Stimulated activated CD8-positive, alpha-beta memory T cell treated with anti-CD3 and anti-CD28 coated beads, Interleukin-4, amount 100 ng/mL, for 4 hours (primary cell): ENCODE results near the gene ITIH3.

Experiments
- DNase-seq, 2 donors: peaks; one replicate each; pipeline ENCODE4 v3.0.0-alpha.2; 2020; ENCODE audit warnings: low read depth in 2 of 2, low spot score in 1 of 2

The ITIH3 gene

DNA sequence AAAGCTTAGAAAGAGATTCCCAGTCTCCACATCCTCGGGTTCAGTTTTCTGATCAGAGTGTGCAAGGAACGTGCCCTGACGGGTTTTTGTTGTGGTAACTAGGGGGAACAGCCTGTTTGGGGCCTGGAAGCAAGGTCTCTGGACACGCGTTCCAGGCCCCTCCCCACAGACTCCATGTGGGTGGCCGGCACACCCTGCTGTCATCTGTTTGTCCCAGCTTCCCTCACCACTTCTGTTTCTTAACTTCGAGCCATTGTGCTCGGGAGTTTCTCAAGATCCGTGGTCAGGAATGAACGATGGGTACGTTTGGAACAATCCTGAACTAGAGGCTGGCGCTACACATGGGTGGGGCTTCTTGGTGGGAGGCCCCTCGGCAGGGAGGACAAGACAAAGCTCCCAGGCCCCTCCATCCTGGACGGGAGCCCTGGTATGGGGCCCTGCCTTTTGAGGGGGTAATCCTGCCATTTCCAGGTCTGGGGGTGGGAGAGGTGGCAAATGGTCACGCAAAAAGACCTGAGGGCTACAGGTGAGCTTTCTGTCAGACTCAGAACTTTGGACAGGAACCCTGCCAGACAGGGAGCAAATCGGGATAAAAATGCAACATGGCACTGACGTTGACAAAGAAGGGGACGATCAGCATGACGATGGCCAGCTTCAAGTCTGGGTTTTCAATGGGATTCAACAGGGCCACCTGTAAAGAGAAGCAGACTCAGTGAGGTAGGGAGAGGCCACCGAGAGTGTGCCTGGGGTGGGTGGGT lies 48.7 kb downstream of the ITIH3 start:
- DNase-seq: no peak

DNA sequence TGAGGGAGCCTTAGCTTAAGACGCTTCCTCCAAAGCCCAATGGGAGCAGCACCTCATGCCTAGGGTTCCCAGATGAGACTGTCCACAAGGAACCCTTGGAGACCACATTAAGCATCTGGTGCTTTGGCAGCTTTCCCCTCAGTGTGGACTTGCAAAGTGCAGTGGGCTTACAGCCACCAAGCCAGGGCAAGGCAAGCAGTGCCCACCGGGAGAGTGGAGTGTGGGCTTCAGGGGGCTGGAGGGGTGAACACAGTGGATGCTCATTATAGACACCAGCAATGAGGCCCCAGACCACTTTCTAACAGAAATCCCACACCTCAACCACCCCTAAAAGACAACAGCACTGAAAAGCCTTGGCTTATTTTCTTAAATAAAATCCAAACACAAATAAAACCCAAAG lies 49.3 kb downstream of the ITIH3 start:
- DNase-seq: no peak

DNA sequence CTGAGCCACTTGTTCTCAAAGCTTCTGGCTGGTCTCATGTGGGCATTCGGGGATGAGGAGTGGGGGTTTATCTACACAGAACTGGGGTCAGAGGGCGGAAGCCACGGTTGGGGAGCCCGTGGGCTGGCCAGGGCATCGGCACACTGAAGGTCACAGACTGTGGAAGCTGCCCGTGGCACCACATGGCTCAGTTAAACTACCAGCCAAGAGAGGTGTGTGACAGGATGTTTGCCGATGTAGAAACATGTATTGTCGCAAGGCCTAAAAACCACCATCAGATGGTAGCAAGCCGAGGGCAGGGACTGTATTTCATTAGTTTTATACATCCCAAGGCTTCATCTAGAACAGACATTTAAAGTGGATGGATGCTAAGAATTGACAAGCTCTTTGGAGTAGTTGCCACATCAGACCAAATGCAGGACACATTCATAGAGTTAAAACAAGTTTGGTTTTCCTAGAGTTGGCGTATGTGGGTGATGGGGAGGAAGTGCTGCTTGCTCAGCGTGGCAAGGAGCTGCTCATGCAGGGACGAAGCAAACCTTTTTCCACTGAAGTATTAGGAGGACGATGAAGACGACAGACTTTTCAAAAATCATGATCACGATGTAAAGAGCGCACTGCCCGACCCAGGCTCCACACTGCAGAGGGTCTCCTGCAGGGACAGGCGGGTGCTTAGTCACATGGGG lies 49.8 kb downstream of the ITIH3 start:
- DNase-seq: no peak

DNA sequence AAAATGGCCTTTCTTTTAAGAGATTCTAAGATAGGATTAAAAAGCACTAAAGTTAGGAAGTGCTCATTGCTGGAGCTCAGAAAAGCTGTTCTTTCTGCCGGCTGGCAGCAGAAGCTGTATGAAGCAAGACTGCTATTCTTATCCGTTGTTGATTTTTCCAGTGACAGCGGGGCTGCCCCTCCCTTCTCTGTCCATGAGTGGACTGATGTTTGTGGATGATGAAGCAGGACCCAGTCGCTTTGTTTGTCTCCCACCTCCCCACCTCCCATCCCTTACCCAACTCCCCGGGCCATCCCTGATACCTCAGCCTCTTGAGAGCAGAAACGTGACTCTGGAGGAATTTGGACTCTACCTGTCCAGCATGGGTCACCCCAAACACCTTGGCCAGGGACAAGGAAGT lies 50.6 kb downstream of the ITIH3 start:
- no peak for DNase-seq

DNA sequence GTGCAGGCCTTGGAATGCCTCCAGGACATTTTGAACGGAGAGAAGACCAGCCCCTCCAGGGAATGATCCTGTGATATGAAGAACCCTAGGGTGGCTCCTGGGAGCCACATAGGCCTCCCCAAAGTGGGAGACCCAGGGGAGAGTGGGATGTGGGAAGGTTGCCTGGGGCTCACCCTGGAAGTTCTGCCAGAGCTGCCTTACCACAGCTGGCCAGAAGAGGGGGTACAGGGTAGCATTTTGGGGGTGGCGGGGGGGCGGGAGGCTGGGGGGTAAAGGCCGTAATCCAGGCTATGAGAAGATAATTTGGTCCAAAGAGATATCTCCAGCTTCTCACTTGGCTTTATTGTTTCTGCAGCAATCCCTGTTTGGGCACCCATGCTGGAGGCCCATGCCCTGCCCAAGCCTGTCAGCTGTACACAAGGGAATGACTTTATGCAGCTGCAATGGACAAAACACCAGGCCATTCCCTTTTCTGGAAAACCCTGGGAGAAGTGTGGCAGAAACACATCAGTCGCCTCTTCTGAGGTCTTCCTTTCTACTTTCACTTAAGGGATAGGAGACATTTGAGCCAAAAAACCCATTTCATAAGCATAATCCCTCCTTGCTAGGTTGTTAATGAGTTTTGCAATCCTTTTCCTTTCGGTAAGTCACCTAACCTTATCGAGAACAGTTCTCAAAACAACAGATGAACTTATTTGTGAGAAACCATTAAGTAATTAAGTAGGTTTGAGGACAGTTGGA lies 51.3 kb downstream of the ITIH3 start:
- no peak for DNase-seq

DNA sequence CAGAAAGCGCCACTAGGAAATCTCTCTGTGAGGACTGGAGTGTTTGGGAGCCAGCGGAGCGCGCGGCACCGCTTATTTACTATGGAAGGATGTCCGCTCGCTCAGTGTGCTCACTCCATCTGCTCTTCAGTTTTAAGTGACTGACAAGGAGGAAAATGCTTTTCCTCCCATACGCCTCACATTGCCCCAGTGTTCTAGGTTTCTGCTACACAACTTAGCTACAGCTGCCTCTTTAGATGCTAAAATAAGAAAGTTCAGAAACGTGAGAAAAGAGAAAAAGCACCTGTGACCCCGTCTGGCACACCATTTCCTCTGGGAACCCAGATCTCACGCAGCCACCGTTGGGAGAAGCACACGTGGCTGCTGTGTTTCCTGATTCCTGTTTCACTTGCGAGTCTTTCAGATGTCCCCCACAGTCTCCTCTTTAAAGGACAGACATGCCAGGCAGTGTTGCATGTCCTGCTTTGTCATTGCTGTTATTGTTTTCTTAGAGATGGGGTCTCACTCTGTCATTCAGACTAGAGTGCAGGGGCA lies 51.9 kb downstream of the ITIH3 start:
- DNase-seq: no peak

DNA sequence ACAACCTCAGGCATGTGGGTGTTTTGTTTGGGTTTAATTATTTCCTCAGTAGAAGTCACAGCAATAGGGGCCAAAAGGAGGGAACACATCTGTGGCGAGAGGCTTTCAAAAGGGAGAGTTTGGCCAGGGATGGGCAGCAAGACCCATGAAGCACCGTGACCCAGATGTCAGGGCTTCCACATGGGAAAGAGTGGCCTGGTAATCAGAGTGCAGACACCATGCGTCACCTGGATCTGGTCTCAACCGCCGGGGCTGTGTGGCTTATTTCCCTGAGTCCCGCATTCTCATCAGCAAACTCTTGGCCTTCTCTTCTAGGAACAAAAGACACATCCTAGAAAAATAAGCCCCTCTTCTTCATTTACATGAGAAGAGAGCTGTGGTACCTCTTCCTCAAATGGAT lies 52.6 kb downstream of the ITIH3 start:
- DNase-seq: no peak

DNA sequence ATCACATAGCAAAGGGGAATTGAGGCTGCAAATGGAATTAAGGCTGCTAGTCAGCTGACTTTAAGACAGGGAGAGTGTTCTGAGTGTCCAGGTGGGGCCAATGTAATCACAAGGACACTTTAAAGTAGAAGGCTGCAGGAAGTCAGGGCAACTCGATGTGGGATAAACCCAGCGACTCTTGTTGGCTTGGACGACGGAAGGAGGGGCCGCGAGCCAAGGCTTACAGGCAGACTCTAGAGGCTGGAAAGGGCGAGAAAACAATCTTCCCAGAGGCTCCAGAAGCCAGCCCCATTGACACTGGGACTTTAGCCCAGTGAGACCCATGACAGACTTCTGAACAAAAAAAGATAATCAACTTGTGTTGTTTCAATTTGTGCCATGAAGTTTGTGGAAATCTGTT lies 53.1 kb downstream of the ITIH3 start:
- no peak for DNase-seq

DNA sequence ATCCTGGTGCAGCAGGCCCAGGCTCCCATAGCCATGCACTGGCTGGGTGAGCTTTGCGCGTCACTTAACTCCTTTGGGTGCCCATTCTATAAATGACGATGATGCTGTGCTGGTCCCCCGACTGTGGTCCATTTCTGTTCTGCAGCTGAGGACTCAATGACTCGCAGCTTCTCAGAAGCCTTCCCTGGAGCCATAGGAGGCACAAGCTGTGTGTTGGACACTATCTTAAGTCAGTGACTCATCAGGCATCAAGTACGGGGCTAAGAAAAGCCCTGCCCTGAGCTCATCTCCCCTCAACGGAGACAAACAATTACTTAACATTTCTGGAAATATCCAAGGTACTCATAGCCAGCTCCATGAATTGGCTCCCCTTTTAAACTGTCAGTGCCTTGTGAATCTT lies 54.0 kb downstream of the ITIH3 start:
- DNase-seq: no peak

DNA sequence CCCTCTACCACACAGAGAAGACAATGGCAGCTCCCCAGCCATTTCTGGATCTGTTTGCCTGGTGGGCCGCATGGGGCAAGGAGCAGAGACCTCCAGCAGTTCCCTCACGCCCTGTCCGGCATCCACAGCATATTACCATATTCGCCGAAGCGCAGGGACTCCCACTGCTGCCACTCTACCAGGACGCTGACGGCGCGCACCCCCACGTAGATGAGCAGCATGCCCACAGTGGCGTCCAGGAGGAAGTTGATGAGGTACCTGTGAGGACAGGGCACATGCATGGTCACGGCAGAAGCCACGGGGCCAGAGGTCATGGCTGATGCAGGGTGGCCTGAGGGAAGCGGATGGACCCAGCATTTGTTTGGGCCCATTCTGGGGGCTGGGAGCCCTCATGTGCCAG lies 55.1 kb downstream of the ITIH3 start:
- no peak for DNase-seq

DNA sequence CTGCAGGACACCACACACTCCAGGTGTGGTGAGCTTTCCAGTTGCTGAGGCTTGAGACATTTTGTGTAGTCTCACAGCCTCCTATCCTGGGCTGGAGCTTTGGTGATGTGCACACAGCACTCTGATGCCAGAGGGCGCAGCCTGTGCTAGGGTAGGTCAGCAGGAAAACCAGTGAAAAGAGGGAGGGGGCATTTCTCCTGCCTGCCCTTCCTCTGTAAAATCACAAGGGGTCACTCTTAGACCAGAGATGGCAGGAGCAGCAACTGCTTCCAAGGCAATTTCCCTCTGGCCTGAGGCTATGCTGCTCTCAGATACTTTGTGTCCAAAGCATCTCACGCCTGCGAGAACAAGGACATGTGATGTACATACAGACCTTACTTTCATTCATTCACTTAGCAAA lies 56.8 kb downstream of the ITIH3 start:
- no peak for DNase-seq

DNA sequence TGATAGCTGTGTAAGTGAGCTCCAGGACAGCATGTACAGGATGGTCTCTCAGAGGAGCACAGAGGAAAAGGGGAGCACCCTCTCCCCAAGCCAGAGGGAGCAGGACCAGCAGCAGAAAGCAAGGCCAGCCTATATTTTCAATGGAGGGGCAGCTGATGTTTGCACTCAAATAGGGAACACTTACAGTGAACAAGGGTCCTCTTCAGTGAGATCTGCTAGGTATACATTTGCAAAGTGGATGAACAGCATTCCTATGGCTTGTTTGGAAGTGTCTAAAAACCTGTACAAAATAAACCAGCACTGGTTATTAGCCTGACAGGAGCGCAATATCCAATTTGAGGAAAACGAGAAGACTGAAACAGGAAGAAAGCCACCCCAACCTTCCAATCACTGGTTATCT lies 57.8 kb downstream of the ITIH3 start:
- DNase-seq: no peak

DNA sequence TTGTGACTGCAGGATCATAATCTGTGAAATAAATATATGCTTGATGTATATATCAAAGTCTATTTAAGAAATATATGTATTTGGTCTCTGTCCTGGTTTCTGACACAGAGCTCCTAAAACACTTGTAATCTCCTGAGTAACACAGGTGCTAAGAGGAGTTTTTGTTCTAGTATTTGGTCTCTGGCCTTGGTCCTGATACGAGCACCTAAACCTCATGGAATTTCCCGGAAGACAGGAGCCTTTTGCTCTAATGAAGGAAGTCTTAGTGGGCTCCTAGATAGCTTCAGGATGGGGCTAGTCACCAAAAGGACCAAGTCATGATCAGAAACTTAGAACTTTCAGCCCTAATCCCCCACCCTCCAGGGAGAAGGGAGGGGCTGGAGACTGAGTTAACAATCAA lies 59.4 kb downstream of the ITIH3 start:
- DNase-seq: no peak

DNA sequence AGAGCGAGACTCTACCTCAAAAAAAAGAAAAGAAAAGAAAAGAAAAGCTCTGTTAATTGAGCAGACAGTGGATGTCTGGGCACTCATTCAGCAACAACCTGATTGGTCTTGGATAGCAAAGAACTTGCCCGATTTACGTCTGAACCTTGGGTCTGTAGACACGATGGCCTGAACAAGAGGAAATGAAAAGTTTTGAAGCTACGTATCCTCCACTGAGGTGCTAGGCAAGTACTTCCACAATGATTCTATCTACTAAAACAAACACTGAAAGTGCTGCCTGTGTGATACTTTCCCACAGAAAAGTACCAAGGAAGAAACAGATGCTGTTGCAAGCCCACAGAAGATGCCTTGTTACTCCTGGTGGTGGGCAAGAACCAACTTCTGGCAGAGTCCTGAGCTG lies 62.1 kb downstream of the ITIH3 start:
- no peak for DNase-seq

DNA sequence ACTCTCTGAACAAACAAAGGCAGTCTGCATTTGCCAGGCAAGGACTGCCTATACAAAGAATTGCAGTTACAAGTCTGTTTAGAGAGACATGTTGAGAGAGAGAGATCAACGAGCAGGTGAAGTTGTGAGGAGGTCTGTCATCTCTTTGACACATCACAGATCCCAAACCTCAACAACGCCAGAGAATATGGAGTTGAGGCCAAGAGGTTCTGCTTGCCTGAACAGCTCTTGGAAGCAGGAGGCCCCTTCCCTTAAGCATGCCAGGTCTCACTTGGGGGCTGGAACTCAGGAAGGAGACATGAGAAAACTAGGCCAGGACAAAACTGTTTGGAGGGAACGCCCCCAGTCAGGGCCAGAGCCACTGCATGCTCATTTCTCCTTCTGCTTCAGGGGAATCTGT lies 62.5 kb downstream of the ITIH3 start:
- no peak for DNase-seq

DNA sequence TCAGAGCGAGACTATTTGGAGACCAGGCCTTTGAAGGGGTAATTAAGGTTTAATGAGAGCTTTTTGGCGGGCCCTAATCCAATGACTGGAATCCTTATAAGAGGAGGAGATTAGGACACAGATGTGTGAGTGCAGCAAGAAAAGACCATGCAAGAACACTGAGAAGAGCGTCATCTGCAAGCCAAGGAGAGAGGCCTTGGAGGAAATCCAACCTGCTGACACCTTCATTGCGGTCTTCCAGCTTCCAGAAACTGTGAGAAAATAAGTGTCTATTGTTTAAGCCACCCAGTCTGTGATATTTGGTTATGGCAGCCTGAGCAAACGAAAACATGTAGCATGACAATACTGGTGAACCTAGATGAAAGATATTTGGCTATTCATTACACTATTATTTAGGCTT lies 63.3 kb downstream of the ITIH3 start:
- DNase-seq: no peak
